Measurements from ENCODE around the gene DSCAML1. TPM values are rescaled to one million over a fixed set of nuclear protein-coding genes. Genes with fewer than 3 reads are reported as not detected.

DSCAML1 gene
- total and polyA plus RNA-seq, 2 of the 8 experiments (the other 6 are each of a cell fraction or from before 2014, with no cell fraction given): 0.19 to 0.24 TPM

- no peak overlapping the region for H4K8ac ChIP-seq (ENCODE audit: extremely low read depth, insufficient read depth, low read length)
- H3K79me1 ChIP-seq (ENCODE audit: low read depth, low read length): no peaks in the 10 kb centered on the region
- H2BK5ac ChIP-seq (ENCODE audit: low read depth, low read length): peak overlapping the region; percentile 76; the same call in 1 of the 2 replicates
- H3K36me3 ChIP-seq (ENCODE audit: control insufficient read depth in 2 of 4, insufficient read depth in 4 of 4, low read length in 3 of 4): no peaks in the 10 kb centered on the region
- H2BK12ac ChIP-seq (ENCODE audit: low read depth, low read length): peak overlapping the region; percentile 64; the same call in 1 of the 2 replicates
- no peak overlapping the region for H3K4me2 ChIP-seq (ENCODE audit: insufficient read depth in 1 of 2, low read depth in 2 of 2, low read length in 2 of 2)
- no peaks in the 10 kb centered on the region for H4K20me1 ChIP-seq (replicated peaks in 1 of 2; ENCODE audit: control insufficient read depth in 1 of 2, insufficient read depth in 2 of 2, low read length in 2 of 2)
- no peak overlapping the region for H3K9ac ChIP-seq (replicated peaks in 1 of 4; ENCODE audit: extremely low read depth in 1 of 4, low read depth in 3 of 4, low read length in 3 of 4)
- peak overlapping the region; percentile 66; the same call in 1 of the 2 replicates for H3K18ac ChIP-seq (ENCODE audit: extremely low read depth, low read length)
- DNase-seq (ENCODE audit: low read depth in 1 of 2, low spot score in 2 of 2) (no peak), FAIRE-seq (peak; percentile 32)
- H3K27ac ChIP-seq (ENCODE audit: low read depth, low read length): no peak overlapping the region
- H2BK120ac ChIP-seq (replicated peaks; ENCODE audit: low read depth, low read length): no peak overlapping the region
- no peak overlapping the region for H4K5ac ChIP-seq (ENCODE audit: insufficient read length, low read depth, low read length)
- no peak overlapping the region for H3K23ac ChIP-seq (ENCODE audit: insufficient read length)
- peak overlapping the region; percentile 47 for H4K91ac ChIP-seq (replicated peaks; ENCODE audit: insufficient read length, low read length)
- H2BK20ac ChIP-seq (ENCODE audit: low read length): peak overlapping the region; percentile 82; the same call in 1 of the 2 replicates
- no peak overlapping the region for H3K4ac ChIP-seq (replicated peaks; ENCODE audit: insufficient read length, low read depth, low read length)
- CTCF ChIA-PET (ENCODE audit: partially characterized antibody): interaction anchor here (0.6 to 9.7 kb wide), 29 partner anchors 8 to 397 kb away, joined by 3 to 163 read pairs (median 6); partner anchors contain the start of gene TMPRSS13
- H2AFZ ChIP-seq (ENCODE audit: low read length): no peak overlapping the region
- H3K23me2 ChIP-seq (ENCODE audit: low read depth, low read length): no peaks in the 10 kb centered on the region
- H2AK5ac ChIP-seq (ENCODE audit: low read depth, low read length): no peak overlapping the region
- TF ChIP-seq RFX5 (IDR thresholded peaks at IDR 0.05; ENCODE audit: borderline replicate concordance, low read depth, low read length): no peak
- TF ChIP-seq RAD21 (IDR thresholded peaks at IDR 0.05 in 1 of 2, conservative IDR thresholded peaks at IDR 0.05 in 1 of 2; ENCODE audit: low read depth in 2 of 2, low read length in 2 of 2): peak; percentile 32 to 58
- TF ChIP-seq ZNF274 (IDR thresholded peaks at IDR 0.05; ENCODE audit: borderline replicate concordance, extremely low read depth, low read length): no peak
- no peak for TF ChIP-seq RXRA (IDR thresholded peaks at IDR 0.05; ENCODE audit: insufficient read depth, low read depth, low read length)
- TF ChIP-seq, protein P1, sequence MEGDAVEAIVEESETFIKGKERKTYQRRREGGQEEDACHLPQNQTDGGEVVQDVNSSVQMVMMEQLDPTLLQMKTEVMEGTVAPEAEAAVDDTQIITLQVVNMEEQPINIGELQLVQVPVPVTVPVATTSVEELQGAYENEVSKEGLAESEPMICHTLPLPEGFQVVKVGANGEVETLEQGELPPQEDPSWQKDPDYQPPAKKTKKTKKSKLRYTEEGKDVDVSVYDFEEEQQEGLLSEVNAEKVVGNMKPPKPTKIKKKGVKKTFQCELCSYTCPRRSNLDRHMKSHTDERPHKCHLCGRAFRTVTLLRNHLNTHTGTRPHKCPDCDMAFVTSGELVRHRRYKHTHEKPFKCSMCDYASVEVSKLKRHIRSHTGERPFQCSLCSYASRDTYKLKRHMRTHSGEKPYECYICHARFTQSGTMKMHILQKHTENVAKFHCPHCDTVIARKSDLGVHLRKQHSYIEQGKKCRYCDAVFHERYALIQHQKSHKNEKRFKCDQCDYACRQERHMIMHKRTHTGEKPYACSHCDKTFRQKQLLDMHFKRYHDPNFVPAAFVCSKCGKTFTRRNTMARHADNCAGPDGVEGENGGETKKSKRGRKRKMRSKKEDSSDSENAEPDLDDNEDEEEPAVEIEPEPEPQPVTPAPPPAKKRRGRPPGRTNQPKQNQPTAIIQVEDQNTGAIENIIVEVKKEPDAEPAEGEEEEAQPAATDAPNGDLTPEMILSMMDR (IDR thresholded peaks at IDR 0.05; ENCODE audit: control extremely low read depth in 1 of 3, insufficient read depth in 1 of 3, low read depth in 1 of 3, low read length in 3 of 3): peak in 2 of 3 experiments; percentile 40 to 45; a peak in 2 of 4 replicates
- H3K4me1 ChIP-seq (replicated peaks in 1 of 4; ENCODE audit: control insufficient read depth in 3 of 4, insufficient read depth in 4 of 4, low read length in 3 of 4): peaks cover 0 to 30% (median 19%) of the 10 kb centered on the region in 4 experiments; a peak in 6 of 7 replicates
- no peak overlapping the region for H3K4me3 ChIP-seq (ENCODE audit: extremely low read depth in 1 of 4, insufficient read depth in 2 of 4, low read depth in 3 of 4, low read length in 4 of 4)
- no peaks in the 10 kb centered on the region; a peak in 1 of 7 replicates for H3K27me3 ChIP-seq (replicated peaks in 1 of 4; ENCODE audit: control insufficient read depth in 3 of 4, extremely low read depth in 1 of 4, insufficient read depth in 3 of 4, low read length in 3 of 4)
- H3K14ac ChIP-seq (ENCODE audit: insufficient read length): no peak overlapping the region
- no peaks in the 10 kb centered on the region for H3K9me3 ChIP-seq (ENCODE audit: insufficient read depth in 2 of 2, low read depth in 1 of 2, low read length in 1 of 2)
- H2BK15ac ChIP-seq (ENCODE audit: low read length): no peak overlapping the region; the same call in 1 of the 2 replicates
- no peaks in the 10 kb centered on the region for H3K79me2 ChIP-seq (ENCODE audit: control insufficient read depth in 1 of 2, insufficient read depth in 2 of 2, low read length in 2 of 2)
- POLR2A ChIA-PET (ENCODE audit: partially characterized antibody): interaction anchor here (0.9 to 1.5 kb wide), 2 partner anchors 10 to 123 kb away, joined by 3 to 4 read pairs; no protein-coding TSS in a partner anchor
- WGBS, 2 experiments (ENCODE audit: extremely low coverage in 1 of 2, insufficient coverage in 1 of 2, insufficient read length in 1 of 2, insufficient replicate concordance in 2 of 2, low coverage in 1 of 2, low lambda C conversion rate in 2 of 2, missing lambda C conversion rate in 1 of 2): 78% methylated on average over 18 of the region's 18 CpGs; no CpG with 5 or more reads in 1 of the 2 experiments
- no peak overlapping the region for H3K56ac ChIP-seq (replicated peaks; ENCODE audit: insufficient read length, low read depth, low read length)
Measured at GRCh38 chr11:117823294-117823945, 26.4 kb upstream of the DSCAML1 start.

Measured in H1 (cell line).